DLD1 (cell line): ENCODE data around the gene XYLT1.
"Not testable (repeated sequence)": the region's sequence is repeated elsewhere in the genome, so short reads cannot be mapped to it uniquely, and the experiment has no call there.

Experiments
- in situ Hi-C: cut with HindIII; loops from 2 replicates; pipeline ENCODE4 v1.10.0; 2017; ENCODE audit warnings: low sequenced_read_pairs

The XYLT1 gene

DNA sequence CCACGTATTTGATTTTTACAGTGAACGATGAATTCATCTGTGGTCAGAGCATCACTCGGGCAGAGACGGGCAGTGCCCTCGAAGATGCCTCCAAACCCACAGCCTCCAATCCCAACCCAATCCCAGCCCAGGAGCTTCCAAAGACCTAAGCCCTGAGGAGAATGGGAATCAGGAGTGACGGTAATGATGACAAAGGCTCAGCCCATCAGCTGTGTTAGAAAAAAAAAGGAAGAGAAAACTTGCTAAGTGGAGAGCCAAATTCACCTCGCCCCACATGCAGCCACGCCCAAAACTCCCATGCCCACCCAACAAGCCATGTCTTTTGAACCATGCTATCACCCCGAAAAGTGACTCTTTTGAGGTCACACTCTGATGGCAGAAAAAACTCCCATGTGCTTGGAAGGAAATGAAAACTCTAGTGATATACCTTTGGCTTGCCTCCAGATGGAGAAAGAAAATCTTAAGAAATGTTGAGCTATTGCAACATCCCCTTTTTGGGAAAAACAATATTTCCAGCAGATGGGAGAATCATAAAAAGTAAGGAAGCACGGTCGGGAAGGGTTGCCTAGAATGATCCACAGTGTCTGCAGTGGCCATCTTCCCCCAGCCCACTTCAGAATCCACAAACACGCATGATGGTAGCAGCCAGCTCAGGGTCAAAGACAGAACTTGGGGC, 37.7 kb downstream of the XYLT1 start:
- in situ Hi-C loops: no loop called here

- in situ Hi-C loops: no loop called here
Observed at GRCh38 chr16:17431968-17432625, 38.7 kb downstream of the XYLT1 start.

GRCh38 chr16:17431012-17431411, 39.7 kb downstream of the XYLT1 start:
- in situ Hi-C loops: no loop called here

DNA sequence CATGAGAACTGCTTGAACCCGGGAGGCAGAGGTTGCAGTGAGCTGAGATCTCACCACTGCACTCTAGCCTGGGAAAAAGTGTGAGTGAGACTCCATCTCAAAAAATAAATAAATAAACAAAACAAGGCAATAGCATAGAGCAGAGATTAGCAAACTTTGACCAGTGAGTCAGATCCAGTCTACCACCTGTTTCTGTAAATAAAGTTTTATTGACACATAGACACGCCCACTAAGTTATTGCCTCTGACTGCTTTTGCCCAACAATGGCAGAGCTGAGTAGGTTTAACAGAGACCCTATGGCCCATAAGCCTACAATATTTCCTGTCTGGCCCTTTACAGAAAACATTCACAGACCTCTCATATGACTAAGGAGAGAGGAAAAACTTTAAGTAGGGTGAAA, 44.3 kb downstream of the XYLT1 start:
- in situ Hi-C loops: no loop called here

DNA sequence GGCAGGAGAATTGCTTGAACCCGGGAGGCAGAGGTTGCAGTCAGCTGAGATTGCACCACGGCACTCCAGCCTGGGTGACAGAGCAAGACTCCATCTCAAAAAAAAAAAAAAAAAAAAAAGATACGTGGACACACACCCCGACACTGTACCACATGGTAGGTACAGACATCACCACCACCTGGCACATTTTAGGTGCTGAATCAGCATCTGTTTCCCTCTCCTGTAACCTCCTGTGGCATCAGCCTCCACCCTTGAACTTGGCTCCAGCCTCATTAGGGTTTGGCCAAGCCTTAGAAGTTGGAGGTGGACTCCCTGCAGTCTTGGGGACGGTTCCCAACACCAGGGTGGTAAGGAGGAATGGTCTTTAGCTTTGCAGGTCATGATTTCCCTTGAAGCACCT, 46.0 kb downstream of the XYLT1 start:
- in situ Hi-C loops: no loop called here

DNA sequence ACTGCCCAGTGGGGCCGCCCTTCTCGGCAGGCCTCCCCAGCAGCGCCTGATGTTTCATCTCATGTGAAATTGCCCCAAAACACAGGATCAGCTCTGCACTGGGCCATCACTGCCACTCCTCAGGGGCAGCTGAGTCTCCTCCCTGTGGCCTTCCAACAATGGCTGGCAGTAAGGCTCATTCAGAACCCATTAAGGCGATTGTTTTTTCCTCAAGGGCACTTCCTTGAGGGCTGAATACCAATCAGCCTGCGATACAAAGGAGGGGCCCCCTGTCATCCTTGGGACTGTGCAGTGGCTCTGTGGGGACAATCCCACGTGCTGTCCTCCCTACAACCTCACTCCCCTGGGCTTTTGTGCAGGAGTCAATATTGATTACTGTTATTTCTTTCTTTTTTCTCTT, 47.5 kb downstream of the XYLT1 start:
- in situ Hi-C loops: no loop called here

GRCh38 chr16:17420816-17421215, 49.9 kb downstream of the XYLT1 start:
- in situ Hi-C loops: no loop called here

GRCh38 chr16:17419266-17419665, 51.5 kb downstream of the XYLT1 start:
- in situ Hi-C loops: no loop called here

GRCh38 chr16:17417740-17418139, 53.0 kb downstream of the XYLT1 start:
- in situ Hi-C loops: no loop called here

DNA sequence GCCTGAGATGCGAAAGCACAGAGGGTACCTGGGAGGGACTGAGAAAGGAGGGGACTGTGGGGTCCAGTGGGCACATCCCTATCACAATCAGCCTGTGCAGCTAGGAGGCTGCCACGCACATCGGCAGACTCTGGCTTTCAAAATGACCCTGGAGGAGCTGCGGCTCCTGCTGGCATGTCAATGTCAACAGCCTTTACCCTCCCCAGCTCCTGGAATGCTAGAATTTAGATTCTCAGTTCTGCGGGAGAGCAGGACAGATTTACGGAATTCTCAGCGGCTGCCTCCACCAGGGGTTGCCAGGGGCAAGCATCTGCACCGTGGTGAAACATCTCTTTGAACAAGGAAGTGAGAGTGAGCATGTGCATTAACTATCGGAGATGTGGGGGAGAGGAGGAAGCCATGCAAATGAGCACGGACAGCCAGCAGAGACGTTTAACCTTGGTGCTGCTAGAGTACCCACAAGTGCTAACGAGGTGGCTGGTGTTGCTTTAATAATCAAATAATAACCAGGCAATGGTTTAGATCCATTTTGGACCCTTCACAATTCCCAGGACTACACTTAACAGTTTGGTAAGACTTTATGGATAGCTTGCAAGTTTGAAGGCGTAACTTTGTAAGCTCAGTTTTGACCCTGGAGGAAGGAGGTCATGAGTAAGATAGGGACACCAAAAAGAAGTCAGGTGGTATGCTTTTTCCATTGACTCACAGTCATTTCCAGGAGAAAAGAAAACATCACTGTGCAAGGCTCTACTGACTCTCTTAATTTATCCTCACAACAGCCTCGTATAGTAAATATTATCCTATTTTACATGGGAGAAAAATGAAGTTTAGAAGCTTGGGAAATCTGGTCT, 54.1 kb downstream of the XYLT1 start:
- in situ Hi-C loops: no loop called here

- in situ Hi-C loops: no loop called here
Observed at GRCh38 chr16:17414916-17415315, 55.8 kb downstream of the XYLT1 start.

- in situ Hi-C loops: no loop called here
Observed at GRCh38 chr16:17414421-17414820, 56.3 kb downstream of the XYLT1 start.

DNA sequence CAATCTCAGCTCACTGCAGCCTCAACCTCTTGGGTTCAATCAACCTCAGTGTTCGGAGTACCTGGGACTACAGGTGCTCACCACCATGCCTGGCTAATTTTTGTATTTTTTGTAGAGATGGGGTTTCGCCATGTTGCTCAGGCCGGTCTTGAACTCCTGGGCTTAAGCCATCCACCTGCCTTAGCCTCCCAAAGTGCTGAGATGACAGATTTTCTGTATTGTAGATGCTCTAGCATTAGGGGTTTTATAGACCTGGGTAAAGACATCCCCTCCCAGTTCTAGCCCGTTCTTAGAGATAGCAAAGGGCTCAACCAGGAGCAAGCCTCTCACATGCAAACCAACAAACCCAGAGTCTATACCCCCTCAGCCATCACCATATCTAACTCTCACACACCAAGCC, 57.3 kb downstream of the XYLT1 start:
- in situ Hi-C loops: no loop called here

- in situ Hi-C loops: no loop called here
Observed at GRCh38 chr16:17412791-17413190, 58.0 kb downstream of the XYLT1 start.

- in situ Hi-C loops: no loop called here
Observed at GRCh38 chr16:17412221-17412620, 58.5 kb downstream of the XYLT1 start.

GRCh38 chr16:17411263-17411662, 59.5 kb downstream of the XYLT1 start:
- in situ Hi-C loops: no loop called here

DNA sequence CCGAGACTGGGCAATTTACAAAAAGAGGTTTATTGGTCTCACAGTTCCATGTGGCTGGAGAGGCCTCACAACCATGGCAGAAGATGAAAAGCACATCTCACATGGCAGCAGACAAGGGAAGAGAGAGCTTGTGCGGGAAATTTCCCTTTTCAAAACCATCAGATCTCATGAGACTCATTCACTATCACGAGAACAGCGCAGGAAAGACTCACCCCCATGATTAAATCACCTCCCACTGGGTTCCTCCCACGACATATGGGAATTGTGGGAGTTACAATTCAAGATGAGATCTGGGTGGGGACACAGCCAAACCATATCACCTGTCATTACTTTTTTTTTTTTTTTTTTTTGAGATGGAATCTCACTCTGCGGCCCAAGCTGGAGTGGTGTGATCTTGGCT, 60.4 kb downstream of the XYLT1 start:
- in situ Hi-C loops: not testable (repeated sequence)

- in situ Hi-C loops: no loop called here
Observed at GRCh38 chr16:17409894-17410293, 60.9 kb downstream of the XYLT1 start.

DNA sequence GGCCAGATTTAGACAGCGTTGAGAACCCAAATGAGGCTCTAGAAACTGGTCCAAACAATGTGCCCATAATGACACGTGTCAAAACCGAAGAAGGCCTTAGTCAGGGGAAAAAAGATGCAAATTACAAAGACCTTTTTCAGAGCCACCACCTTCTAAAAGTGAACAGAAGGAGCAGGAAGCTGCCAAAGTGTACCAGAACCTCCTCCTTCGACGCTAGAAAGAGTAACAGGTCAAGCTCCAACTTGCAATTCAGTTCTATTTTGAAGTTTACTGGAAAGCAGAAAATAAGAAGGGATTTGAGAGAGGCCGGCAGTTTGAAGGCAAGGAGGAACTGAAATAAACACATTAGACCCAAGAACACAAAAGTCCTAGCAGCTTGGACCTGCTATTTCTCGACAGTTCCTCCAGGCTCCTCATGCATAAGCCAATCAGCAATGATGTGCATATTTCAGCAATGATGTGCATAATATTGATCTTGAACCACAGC, 61.8 kb downstream of the XYLT1 start:
- in situ Hi-C loops: no loop called here

GRCh38 chr16:17408296-17408695, 62.5 kb downstream of the XYLT1 start:
- in situ Hi-C loops: no loop called here

DNA sequence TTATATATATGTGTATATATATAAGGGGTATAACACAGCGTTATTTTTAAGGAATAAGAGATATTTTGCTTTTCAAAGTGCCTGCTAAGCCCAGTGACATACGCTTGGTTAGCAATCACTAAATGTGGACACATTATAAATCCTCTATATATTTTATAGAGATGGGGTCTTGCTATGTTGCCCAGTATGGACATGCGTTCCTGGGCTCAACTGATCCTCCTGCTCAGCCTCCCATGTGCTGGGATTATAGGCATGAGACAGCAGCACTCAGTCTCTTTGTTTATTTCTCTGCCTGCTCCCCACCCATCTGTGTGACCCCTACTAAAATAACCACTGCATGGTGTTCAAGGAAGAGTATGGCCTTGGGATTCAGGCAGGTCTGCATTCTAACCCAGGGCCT, 63.4 kb downstream of the XYLT1 start:
- in situ Hi-C loops: no loop called here
